Fibroblast of skin of abdomen (primary cell): ENCODE results near the gene CILP2.

Experiments used
- DNase-seq: peaks from one replicate; pipeline ENCODE4 v3.0.0-alpha.2; 2013

CILP2 gene

DNA sequence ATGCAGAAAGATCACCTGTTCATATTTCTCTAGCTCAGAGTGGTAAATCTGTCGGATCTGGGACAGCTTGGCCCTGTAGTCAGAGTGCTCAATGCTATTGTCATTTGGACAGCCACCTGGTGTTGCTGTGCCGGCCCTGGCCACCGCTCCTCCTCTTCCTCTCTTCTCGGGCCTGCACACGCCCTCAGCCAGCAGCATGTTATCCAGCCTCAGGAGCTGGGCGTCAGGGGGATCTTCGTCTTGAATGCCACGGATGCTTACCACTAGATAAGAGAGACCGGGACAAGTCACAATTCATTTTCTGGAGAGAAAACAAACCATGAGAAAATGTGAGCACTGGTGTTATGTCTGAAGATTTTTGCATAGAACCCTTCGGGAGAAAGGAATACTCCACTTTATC lies 32.5 kb downstream of the CILP2 start:
- no peak for DNase-seq

DNA sequence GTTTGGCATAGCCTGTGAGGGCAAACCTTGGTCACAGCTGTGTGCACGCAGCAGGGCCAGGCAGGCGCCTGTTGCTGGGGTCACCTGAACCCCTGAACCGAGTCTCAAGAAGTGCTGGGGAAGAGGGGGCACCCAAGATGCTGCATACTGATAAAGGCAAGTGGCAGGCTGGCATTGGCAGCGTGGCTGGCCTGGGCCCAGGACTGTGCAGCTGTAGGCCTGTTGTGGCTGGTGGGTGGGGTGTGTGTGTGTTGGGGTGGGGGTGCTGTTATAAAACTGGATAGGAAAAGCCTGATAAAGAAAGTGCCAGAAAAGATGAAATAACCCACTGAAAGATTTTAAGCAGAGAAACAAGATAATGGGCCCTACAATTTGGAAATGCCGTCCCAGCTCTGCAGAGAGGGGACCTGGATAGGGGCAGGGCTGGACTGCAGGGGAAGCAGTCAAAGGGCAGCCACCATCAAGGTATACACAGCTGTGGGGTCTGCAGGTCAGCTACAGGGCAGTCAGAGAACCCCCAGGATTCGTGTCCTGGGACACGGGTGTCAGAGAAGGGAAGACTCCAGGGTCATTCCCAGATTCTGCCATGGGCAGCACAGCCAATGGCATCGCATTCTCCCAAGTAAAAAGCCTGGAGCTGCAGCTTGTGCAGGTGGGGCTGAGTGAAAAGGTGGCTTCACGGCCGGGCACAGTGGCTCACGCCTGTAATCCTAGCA lies 33.2 kb downstream of the CILP2 start:
- DNase-seq = no peak

DNA sequence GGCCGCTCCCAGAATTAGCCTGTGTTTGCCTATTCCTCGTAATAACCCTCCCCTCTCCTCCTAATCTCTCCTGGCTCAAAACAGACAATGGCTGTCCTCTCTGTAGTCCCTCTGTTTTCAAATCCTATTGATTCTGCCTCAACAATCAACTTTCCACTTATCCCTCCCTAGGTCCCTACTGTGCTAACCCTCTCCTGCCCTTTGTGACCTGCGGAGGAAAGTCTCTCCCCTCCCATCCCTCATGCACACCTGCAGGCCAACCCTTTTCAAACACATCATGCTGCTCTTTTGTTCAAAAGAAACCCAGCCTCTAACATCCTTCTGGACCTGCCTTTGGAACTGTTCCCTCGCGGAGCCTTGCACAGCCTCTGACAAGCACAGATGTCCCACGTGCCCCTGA lies 37.3 kb downstream of the CILP2 start:
- DNase-seq = no peak

GRCh38 chr19:19578252-19578651 lies 40.2 kb downstream of the CILP2 start:
- no peak for DNase-seq

DNA sequence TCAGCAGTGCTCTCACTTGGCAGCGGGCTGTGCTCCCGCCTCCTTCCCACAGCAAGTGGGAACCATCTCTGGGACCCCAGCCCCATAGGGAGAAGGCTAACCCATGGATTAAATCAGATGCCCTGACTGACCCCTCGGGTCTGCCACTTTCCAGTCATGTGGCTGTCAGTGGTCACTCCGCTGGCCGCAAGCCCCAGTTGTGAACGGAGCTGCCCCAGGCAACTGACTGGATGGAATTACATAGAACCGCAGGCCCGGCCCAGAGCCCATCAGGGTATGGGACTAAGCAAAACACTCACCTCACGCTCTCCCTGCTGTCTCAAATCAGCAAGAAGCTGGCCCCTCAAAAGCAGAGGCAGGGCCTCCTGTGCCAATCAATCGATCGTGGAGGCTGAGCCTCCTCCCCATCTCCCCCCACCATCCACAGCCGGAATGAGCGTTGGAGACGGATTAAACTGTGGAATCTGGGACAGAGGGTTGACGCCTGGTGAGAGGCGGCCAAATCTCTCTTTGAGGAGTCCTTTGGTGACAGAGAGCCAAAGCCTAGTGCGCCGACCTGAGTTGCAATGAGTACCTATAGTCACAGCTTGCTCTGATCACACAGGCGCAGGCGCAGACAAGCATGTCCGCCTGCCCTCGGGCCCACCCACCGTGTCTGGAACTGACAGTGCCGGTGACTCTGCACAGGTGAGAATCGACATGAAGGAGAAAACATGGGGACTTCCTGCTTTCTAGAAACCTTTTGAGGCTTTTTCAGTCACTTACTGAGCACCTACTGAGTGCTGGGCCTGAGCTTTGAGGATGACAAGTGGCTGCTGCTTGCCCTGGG lies 41.7 kb downstream of the CILP2 start:
- no peak for DNase-seq

DNA sequence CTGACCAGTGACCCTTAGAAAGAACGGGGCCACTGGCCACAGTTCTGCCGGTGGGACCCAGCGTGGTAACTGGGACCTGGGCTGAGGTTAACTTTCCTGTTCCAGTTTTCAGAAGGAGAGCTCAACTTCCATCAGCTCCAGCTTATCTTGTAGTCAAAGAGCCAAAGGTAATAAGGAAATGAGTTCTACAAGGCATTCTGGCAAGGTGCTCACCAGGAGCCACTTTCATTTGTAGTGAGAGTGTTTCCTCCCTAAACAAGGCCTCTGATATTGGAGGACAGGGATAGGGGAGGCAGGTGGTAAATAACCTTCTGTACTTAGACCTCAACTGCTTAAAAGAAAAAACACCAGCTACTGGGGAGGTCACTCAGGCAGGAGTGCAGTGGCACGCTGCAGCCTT lies 42.4 kb downstream of the CILP2 start:
- no peak for DNase-seq

DNA sequence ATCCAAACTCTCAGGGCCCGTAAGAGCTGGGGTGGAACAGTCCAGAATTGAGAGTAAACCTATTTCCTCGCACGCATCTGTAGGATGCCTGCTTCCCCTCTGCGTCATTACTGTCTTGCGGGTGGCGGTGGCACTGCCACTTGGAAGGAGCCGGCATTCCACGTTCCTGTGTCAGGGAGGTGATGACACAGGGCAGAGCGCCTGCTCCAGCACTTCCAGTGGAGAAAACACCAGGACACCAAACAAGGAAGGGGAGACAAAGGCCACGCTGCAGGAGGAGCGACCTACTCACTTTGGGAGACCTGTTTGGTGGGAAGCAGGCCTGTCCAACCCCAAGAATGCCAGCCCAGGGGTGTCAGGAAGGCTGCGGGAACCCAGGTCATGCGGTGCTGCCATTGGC lies 43.3 kb downstream of the CILP2 start:
- DNase-seq = no peak

DNA sequence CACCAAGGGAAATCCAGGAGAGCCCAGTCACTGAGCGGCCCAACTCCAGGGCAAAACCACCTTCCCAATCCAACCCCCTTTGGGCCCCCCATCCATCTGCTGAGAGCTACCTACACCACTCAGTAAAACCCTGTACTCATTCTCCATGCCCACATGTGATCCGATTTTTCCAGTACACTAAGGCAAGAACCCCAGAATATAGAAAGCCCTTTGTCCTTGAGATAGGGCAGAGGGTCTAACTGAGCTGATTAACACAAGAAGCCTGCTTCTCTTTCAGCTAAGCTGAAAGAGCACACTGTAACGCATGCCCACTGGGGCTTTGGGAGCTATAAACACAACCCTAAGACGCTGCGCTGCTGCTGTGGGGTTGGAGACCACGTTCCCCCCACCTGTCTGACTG lies 44.4 kb downstream of the CILP2 start:
- DNase-seq = no peak

DNA sequence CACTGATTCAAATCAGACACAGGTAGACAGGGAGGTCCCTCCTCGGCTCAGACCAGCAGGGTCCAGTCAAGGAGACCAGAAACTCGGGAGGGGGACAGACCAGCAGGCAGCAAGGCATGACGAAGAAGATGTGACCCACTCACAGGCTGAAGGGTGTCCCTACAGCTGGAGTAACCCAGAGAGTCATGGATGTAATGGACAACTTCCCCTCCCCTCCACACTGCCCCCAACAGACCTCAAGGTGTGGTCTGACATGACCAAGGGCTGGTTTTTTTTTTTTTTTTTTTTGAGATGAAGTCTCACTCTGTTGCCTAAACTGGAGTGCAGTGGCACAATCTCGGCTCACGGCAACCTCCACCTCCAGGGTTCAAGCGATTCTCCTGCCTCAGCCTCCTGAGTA lies 46.3 kb downstream of the CILP2 start:
- DNase-seq = no peak

DNA sequence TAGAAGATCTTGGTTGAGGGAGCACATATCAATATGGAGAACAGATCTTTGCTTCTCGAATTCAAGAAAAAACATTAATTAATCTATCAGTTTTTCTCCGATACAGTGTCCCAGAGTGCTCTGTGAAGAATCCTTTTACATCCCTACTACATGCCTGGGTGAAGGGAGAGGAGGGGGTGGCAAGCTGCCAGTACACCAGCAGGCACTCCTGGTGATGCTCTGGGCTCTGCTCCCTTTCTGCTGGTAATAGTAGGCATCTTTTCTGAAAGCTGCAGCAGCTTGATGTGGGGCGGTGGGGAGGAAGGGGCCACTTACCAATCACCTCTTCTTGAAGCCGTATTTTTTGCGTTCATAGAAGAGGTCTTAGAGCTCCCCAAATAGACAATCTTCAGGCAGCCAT lies 49.7 kb downstream of the CILP2 start:
- no peak for DNase-seq

GRCh38 chr19:19588546-19588945 lies 50.5 kb downstream of the CILP2 start:
- DNase-seq = peak; percentile 34

DNA sequence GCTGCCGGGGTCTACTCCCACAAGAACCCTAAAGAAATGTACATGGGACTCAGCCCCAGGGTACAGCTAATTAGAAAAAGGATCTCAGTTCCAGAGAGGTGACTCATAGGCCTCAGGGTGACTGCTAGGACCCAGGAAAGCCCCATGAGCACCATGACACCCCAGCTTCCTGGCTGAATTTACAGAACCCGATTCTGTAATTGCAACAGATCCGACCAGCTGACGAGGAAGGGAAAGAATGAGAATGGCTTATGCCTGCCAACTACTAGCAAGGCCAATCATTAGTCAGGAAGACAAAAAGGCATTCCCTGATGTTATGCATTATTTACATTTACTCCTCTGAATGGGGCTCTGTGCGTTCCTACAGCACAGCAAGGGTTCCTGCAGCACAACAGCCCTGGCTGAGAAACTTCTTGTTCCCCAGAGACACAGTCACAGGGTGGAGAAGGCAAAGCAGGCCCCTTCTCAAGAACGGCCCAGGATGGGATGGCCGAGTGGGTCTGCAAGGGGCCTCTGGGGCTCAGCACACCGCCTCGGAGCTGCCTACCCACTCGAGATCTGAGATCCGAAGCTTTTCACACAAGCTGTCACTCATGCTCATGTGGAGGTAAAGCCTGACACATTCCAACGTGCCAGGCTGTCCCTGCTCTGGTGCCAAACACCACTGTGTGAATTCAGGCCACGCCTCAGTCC lies 53.2 kb downstream of the CILP2 start:
- peak; percentile 98 for DNase-seq

- DNase-seq = no peak
Observed at GRCh38 chr19:19592690-19593089, 54.6 kb downstream of the CILP2 start.

DNA sequence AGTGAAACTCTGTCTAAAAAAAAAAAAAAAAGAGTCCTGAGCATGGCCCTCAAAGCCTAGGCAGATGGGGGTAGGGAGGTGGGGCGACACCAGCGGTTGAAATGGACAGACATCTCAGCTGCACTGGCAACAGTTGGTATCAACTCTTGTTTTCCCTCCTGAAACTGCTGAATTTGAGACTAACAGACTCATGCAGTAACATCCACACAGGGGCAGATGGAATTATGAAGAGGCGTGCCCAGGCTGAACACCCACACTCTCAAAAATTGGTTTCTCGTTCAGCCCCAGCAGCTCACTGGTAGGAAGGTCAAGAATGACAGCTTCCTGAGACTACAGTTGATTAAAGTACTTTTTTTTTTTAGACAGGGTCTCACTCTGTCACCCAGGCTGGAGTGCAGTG lies 56.3 kb downstream of the CILP2 start:
- DNase-seq = no peak

GRCh38 chr19:19595171-19595701 lies 57.2 kb downstream of the CILP2 start:
- no peak for DNase-seq
